Right cardiac atrium (tissue), 5 donors: ENCODE results near the gene EIF3B. TPM values are rescaled to one million over a fixed set of nuclear protein-coding genes. Genes with fewer than 3 reads are reported as not detected.
A peak's percentile ranks its signal among the peaks of the same experiment; 100 is the strongest.
"Not testable (repeated sequence)": the region's sequence is repeated elsewhere in the genome, so short reads cannot be mapped to it uniquely, and the experiment has no call there.

ENCODE experiments used
- ATAC-seq, 2 donors: fragments of 200-7000 bp; cut with Tn5 transposase; one replicate each; pipeline versions ENCODE4 v1.8.0 to v1.9.1; 2020; ENCODE audit warnings: moderate library complexity in 2 of 2, mild to moderate bottlenecking in 1 of 2
- DNase-seq, 3 donors: peaks; one replicate each; pipeline ENCODE4 v3.0.0-alpha.2; 2020
- H3K27ac ChIP-seq: one replicate; pipeline ENCODE4 v1.5.1; 2013; ENCODE audit warnings: mild to moderate bottlenecking, low read length, control low read depth, moderate library complexity
- H3K27me3 ChIP-seq: one replicate; pipeline ENCODE4 v1.6.1; 2013; ENCODE audit not compliant: control insufficient read depth, insufficient read depth
- H3K4me1 ChIP-seq: one replicate; pipeline ENCODE4 v1.6.1; 2013; ENCODE audit warnings: low read length; ENCODE audit not compliant: control insufficient read depth, insufficient read depth
- H3K4me3 ChIP-seq: one replicate; pipeline ENCODE4 v1.5.1; 2013; ENCODE audit warnings: low read length, control low read depth
- H3K9me3 ChIP-seq: one replicate; pipeline ENCODE4 v1.6.1; 2013; ENCODE audit warnings: low read length; ENCODE audit not compliant: control insufficient read depth
- WGBS: extraction: QIAGEN DNeasy Blood & Tissue Kit; methylation state at CpG from one replicate; pipeline ENCODE4 v1.1.7; 2013; 5-methylcytosine and 5-hydroxymethylcytosine counted together
- intact Hi-C, 4 donors: fragments of 100-400 bp; cut with DNase I; formaldehyde crosslinking; loops; one replicate each; pipeline versions ENCODE4 v1.11.0 to v1.14.0; 2022 to 2023
- polyA plus RNA-seq: library from polyadenylated mRNA; stranded (reverse); fragments of 200-250 nt; gene quantifications from one replicate; pipeline ENCODE4 v1.2.3, GENCODE V29; 2013
- total RNA-seq, 4 donors: library from RNA; stranded (reverse); fragmentation: NEBNext Ultra II Directional; extraction: Animal tissue kit (Norgen Biotek cat#: 25700); gene quantifications; one replicate each; pipeline ENCODE4 v1.2.1, GENCODE V29; 2021
- donor health status: healthy with polysubstance abuse.
- donor health status: DM: no; HTN: yes; CAD: no.
- donor health status: DM: no; HTN: no; CAD: no.
- donor health status: DM: no; HTN: yes; CAD: no; lungs with severe emphysema.
- donor health status: DM: yes; HTN: yes; CAD: no.

Gene EIF3B
- total and polyA plus RNA-seq, 5 donors = 40.7 to 81.7 (median 67.5) TPM

GRCh38 chr7:2416063-2416462 is 61.4 kb downstream of the EIF3B start:
- H3K4me3 ChIP-seq = no peak overlapping the region
- DNase-seq (no peak), ATAC-seq (no peak)
- no peaks in the 10 kb centered on the region for H3K9me3 ChIP-seq
- H3K27ac ChIP-seq = no peak overlapping the region
- intact Hi-C loops = no loop called here
- no peaks in the 10 kb centered on the region for H3K27me3 ChIP-seq
- 70% methylated on average over 5 of the region's 5 CpGs for WGBS
- peaks cover 9% of the 10 kb centered on the region for H3K4me1 ChIP-seq

DNA sequence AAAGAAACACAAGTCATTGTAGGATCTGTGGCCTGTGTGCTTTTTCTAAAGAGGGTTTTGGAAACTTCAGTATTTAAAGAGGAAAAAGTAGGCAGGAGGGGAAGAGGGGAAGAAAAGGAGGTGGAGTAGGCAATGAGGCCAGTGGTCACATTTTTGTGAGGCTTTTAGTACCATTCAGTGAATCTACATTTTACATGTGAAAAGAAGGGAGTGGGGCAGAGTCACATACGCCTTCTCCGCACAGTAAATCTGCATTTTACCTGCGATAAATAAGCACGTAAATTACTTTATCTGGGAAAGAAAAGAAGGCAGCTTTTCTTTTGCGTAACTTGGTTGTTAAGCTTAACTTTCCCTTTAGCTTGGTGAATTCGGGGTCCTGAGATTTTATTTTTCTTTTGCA is 62.0 kb downstream of the EIF3B start:
- Histone ChIP-seq H3K4me1 (peaks cover 9% of the 10 kb centered on the region), H3K4me3 (no peak overlapping the region), H3K27ac (no peak overlapping the region), H3K27me3 (no peaks in the 10 kb centered on the region), H3K9me3 (no peaks in the 10 kb centered on the region)
- intact Hi-C loops = no loop called here
- 92% methylated on average over 6 of the region's 6 CpGs for WGBS
- DNase-seq = no peak
- no peak for ATAC-seq

- H3K4me3 ChIP-seq, H3K27ac ChIP-seq, H3K9me3 ChIP-seq, DNase-seq, H3K27me3 ChIP-seq, ATAC-seq, intact Hi-C loops, H3K4me1 ChIP-seq: not testable (repeated sequence)
- over 99% methylated on average over 3 of the region's 3 CpGs for WGBS
Observed at GRCh38 chr7:2417178-2417577, 62.6 kb downstream of the EIF3B start.

GRCh38 chr7:2417981-2418481 is 63.4 kb downstream of the EIF3B start:
- H3K4me3 ChIP-seq = no peak overlapping the region
- DNase-seq (peak in 2 of 3 donors; percentile 64 to 79), ATAC-seq (peak; percentile 47 to 68)
- H3K27me3 ChIP-seq = no peaks in the 10 kb centered on the region
- no peaks in the 10 kb centered on the region for H3K9me3 ChIP-seq
- 72% methylated on average over 15 of the region's 15 CpGs for WGBS
- no peak overlapping the region for H3K27ac ChIP-seq
- intact Hi-C loops = no loop called here
- H3K4me1 ChIP-seq = peaks cover 6% of the 10 kb centered on the region

- ATAC-seq (no peak), DNase-seq (no peak)
- Histone ChIP-seq H3K27ac (no peak overlapping the region), H3K4me1 (peaks cover 5% of the 10 kb centered on the region), H3K27me3 (no peaks in the 10 kb centered on the region), H3K9me3 (no peaks in the 10 kb centered on the region), H3K4me3 (no peak overlapping the region)
- intact Hi-C loops = no loop called here
- WGBS = 96% methylated on average over 7 of the region's 7 CpGs
Observed at GRCh38 chr7:2420216-2420933, 65.7 kb downstream of the EIF3B start.

GRCh38 chr7:2421943-2422310 is 67.3 kb downstream of the EIF3B start:
- WGBS = 82% methylated on average over 9 of the region's 9 CpGs
- no peak for ATAC-seq
- Histone ChIP-seq H3K27ac (no peak overlapping the region), H3K4me1 (peaks cover 5% of the 10 kb centered on the region), H3K4me3 (no peak overlapping the region), H3K27me3 (no peaks in the 10 kb centered on the region), H3K9me3 (no peaks in the 10 kb centered on the region)
- no peak for DNase-seq
- intact Hi-C loops = no loop called here

DNA sequence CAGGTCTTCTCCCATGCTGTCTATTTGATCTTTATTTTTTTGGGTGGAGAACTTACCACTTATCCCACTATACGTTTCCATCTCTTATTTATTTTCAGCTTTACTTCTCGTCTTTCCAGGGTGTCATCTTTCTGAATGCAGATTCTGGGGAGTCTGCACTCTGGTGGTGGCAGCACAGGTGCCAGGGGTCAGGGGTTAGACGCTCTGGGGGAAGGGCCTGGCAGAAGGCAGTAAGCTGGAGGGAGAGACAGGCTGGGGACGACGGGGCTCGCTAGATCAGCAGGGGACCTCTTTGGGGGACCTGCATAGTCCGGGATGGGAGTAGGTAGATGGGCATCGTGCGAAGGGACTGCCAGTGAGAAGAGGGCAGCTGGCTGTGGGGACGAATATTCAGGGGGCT is 71.1 kb downstream of the EIF3B start:
- Histone ChIP-seq H3K27ac (no peak overlapping the region), H3K27me3 (no peaks in the 10 kb centered on the region), H3K4me3 (no peak overlapping the region), H3K9me3 (no peaks in the 10 kb centered on the region), H3K4me1 (no peaks in the 10 kb centered on the region)
- WGBS = 87% methylated on average over 10 of the region's 10 CpGs
- no peak for DNase-seq
- no peak for ATAC-seq
- intact Hi-C loops = no loop called here

Other genes with a start within 250 kb of the EIF3B start
- gene MAD1L1, start 121.9 kb upstream of the EIF3B start, total RNA-seq = 10 to 100 TPM; 15.3 to 36.7 (median 29.7) TPM
- 41.0 TPM for gene MAD1L1, start 121.9 kb upstream of the EIF3B start, polyA plus RNA-seq
- gene MRM2, start 112.6 kb upstream of the EIF3B start, total RNA-seq = 10 to 100 TPM; 19.5 to 24.4 (median 21.9) TPM
- gene MRM2, start 112.6 kb upstream of the EIF3B start, polyA plus RNA-seq = 21.4 TPM
- 10 to 100 TPM; 10.6 to 17.2 (median 14.6) TPM for gene NUDT1, start 112.6 kb upstream of the EIF3B start, total RNA-seq
- 20.7 TPM for gene NUDT1, start 112.6 kb upstream of the EIF3B start, polyA plus RNA-seq
- 10 to 100 TPM; 34.0 to 44.5 (median 39.7) TPM for gene SNX8, start 40.4 kb upstream of the EIF3B start, total RNA-seq
- gene SNX8, start 40.4 kb upstream of the EIF3B start, polyA plus RNA-seq = 32.3 TPM
- gene CHST12, start 48.8 kb downstream of the EIF3B start, total RNA-seq = 10 to 100 TPM; 16.6 to 19.5 (median 19.4) TPM
- 17.9 TPM for gene CHST12, start 48.8 kb downstream of the EIF3B start, polyA plus RNA-seq
- gene GRIFIN, start 121.6 kb downstream of the EIF3B start, total RNA-seq = not detected
- gene GRIFIN, start 121.6 kb downstream of the EIF3B start, polyA plus RNA-seq = not detected
- 1 to 10 TPM; 3.6 to 6.6 (median 4.8) TPM for gene LFNG, start 164.9 kb downstream of the EIF3B start, total RNA-seq
- 6.0 TPM for gene LFNG, start 164.9 kb downstream of the EIF3B start, polyA plus RNA-seq
- 10 to 100 TPM; 15.4 to 19.0 (median 16.1) TPM for gene BRAT1, start 200.7 kb downstream of the EIF3B start, total RNA-seq
- 16.9 TPM for gene BRAT1, start 200.7 kb downstream of the EIF3B start, polyA plus RNA-seq
- gene IQCE, start 204.2 kb downstream of the EIF3B start, total RNA-seq = 10 to 100 TPM; 10.6 to 16.0 (median 15.2) TPM
- gene IQCE, start 204.2 kb downstream of the EIF3B start, polyA plus RNA-seq = 7.9 TPM